ENCODE measurements around the gene IRF2BP1. TPM values are rescaled to one million over a fixed set of nuclear protein-coding genes. Genes with fewer than 3 reads are reported as not detected.

Gene IRF2BP1
- total RNA-seq, 1 experiment from 2014 or later = 24.7 TPM

DNA sequence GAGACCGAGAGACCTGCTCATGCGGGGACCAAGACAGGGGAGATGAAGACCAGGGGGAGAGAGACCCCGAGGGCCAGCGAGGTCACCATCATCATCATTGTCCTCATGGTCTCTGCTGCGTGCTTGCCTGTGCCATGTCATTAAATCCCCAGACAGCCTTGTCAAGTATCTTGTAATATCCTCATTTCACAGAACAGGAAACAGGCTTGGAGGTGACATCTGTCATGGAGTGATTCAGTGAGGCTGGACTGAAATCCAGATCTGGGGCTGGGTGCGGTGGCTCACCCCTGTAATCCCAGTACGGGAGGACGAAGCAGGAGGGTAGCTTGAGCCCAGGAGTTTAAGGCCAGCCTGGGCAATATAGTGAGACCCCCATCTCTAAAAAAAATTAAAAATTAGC, 34.5 kb upstream of the IRF2BP1 start:
- Histone ChIP-seq H3K79me2 (ENCODE audit: low read depth) (no peaks in the 10 kb centered on the region), H2AFZ (no peak overlapping the region), H3F3A (ENCODE audit: insufficient read depth, low read depth) (peaks cover 23% of the 10 kb centered on the region), H3K9me3 (ENCODE audit: insufficient read depth, low read depth) (no peaks in the 10 kb centered on the region), H3K36me3 (ENCODE audit: low read depth) (no peaks in the 10 kb centered on the region), H3K27ac (no peak overlapping the region), H3K4me2 (no peak overlapping the region), H3K27me3 (ENCODE audit: insufficient read depth, low read depth) (no peaks in the 10 kb centered on the region), H3K4me1 (replicated peaks; ENCODE audit: insufficient read depth) (peaks cover 12% of the 10 kb centered on the region), H3K9me2 (ENCODE audit: insufficient read depth) (no peaks in the 10 kb centered on the region), H4K20me1 (ENCODE audit: insufficient read depth) (no peaks in the 10 kb centered on the region), H3K4me3 (no peak overlapping the region)
- ChIA-PET POLR2A (ENCODE audit: unreplicated experiment) (no interaction called here), CTCF (interaction anchor here (0.7 kb wide), 1 partner anchor 67 kb away, joined by 5 read pairs; no protein-coding TSS in a partner anchor)
- no TSS peak for BruUV-seq (replicated peaks)
- TF ChIP-seq, protein P1, sequence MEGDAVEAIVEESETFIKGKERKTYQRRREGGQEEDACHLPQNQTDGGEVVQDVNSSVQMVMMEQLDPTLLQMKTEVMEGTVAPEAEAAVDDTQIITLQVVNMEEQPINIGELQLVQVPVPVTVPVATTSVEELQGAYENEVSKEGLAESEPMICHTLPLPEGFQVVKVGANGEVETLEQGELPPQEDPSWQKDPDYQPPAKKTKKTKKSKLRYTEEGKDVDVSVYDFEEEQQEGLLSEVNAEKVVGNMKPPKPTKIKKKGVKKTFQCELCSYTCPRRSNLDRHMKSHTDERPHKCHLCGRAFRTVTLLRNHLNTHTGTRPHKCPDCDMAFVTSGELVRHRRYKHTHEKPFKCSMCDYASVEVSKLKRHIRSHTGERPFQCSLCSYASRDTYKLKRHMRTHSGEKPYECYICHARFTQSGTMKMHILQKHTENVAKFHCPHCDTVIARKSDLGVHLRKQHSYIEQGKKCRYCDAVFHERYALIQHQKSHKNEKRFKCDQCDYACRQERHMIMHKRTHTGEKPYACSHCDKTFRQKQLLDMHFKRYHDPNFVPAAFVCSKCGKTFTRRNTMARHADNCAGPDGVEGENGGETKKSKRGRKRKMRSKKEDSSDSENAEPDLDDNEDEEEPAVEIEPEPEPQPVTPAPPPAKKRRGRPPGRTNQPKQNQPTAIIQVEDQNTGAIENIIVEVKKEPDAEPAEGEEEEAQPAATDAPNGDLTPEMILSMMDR (conservative IDR thresholded peaks at IDR 0.05) = no peak
- no peak for TF ChIP-seq EZH2 (IDR thresholded peaks at IDR 0.05; ENCODE audit: low read depth)
- DNase-seq = no peak
- intact Hi-C loops (cut with micrococcal nuclease; ENCODE audit: unreplicated experiment) = no loop called here

DNA sequence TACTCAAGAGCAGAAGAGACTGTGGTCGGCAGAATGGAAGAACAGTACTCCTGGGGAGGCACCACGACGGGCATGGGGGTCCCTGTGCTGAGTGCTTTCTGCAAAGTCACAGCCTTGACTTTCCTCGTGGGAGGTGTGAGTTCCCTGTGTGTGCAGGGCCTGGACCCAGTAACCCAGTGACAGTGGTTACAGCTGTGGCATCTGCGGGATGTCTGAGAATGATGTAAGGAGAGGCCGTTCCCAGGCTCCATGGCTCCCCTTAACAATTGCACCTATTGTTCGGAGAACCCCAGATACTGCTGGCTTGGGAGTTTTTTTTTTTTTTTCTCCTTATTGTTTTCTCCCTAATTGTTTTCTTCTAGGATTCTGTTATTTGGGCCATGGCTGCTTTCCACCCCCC, 33.7 kb upstream of the IRF2BP1 start:
- H3K9me2 ChIP-seq (ENCODE audit: insufficient read depth) = no peaks in the 10 kb centered on the region
- no peak overlapping the region for H3K4me3 ChIP-seq
- H3K27me3 ChIP-seq (ENCODE audit: insufficient read depth, low read depth) = no peaks in the 10 kb centered on the region
- no peak for DNase-seq
- H4K20me1 ChIP-seq (ENCODE audit: insufficient read depth) = no peaks in the 10 kb centered on the region
- no TSS peak for BruUV-seq (replicated peaks)
- H3K79me2 ChIP-seq (ENCODE audit: low read depth) = no peaks in the 10 kb centered on the region
- peaks cover 22% of the 10 kb centered on the region; the same call in 1 of the 2 replicates for H3F3A ChIP-seq (ENCODE audit: insufficient read depth, low read depth)
- H3K4me1 ChIP-seq (replicated peaks; ENCODE audit: insufficient read depth) = peaks cover 14% of the 10 kb centered on the region
- no peak overlapping the region for H2AFZ ChIP-seq
- no peak for TF ChIP-seq EZH2 (IDR thresholded peaks at IDR 0.05; ENCODE audit: low read depth)
- TF ChIP-seq, protein P1 (conservative IDR thresholded peaks at IDR 0.05) = no peak
- no peaks in the 10 kb centered on the region for H3K36me3 ChIP-seq (ENCODE audit: low read depth)
- POLR2A ChIA-PET (ENCODE audit: unreplicated experiment) = interaction anchor here (0.7 kb wide), 1 partner anchor 28 kb away, joined by 3 read pairs; no protein-coding TSS in a partner anchor
- H3K4me2 ChIP-seq = no peak overlapping the region
- no peak overlapping the region for H3K27ac ChIP-seq
- intact Hi-C loops (cut with micrococcal nuclease; ENCODE audit: unreplicated experiment) = no loop called here
- CTCF ChIA-PET = interaction anchor here (0.6 kb wide), 1 partner anchor 103 kb away, joined by 3 read pairs; no protein-coding TSS in a partner anchor
- H3K9me3 ChIP-seq (ENCODE audit: insufficient read depth, low read depth) = no peaks in the 10 kb centered on the region

DNA sequence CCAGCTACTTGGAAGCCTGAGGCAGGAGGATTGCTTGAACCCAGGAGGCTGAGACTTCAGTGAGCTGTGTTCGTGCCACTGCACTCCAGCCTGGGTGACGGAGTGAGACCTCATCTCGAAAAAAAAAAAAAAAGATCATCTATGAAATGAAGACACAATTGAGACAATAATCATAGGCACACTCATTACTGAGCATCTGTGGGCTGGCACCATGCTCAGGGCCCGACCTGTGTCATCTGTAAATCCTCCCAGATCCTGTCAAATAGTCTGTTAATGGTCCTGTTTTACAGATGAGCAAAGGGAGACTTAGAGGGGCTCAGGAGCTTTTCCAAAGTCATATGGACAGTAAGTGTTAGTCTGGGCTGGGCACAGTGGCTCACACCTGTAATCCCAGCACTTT, 32.8 kb upstream of the IRF2BP1 start:
- Histone ChIP-seq H3F3A (ENCODE audit: insufficient read depth, low read depth) (peaks cover 16% of the 10 kb centered on the region; the same call in 1 of the 2 replicates), H3K27ac (no peak overlapping the region), H3K4me3 (no peak overlapping the region), H3K4me1 (replicated peaks; ENCODE audit: insufficient read depth) (0 out of 2 replicates have a peak, but pooled peaks cover 9% of the 10 kb centered on the region), H3K4me2 (no peak overlapping the region), H3K79me2 (ENCODE audit: low read depth) (no peaks in the 10 kb centered on the region), H3K27me3 (ENCODE audit: insufficient read depth, low read depth) (no peaks in the 10 kb centered on the region), H3K9me2 (ENCODE audit: insufficient read depth) (no peaks in the 10 kb centered on the region), H3K36me3 (ENCODE audit: low read depth) (no peaks in the 10 kb centered on the region), H3K9me3 (ENCODE audit: insufficient read depth, low read depth) (no peaks in the 10 kb centered on the region), H4K20me1 (ENCODE audit: insufficient read depth) (no peaks in the 10 kb centered on the region), H2AFZ (no peak overlapping the region)
- intact Hi-C loops (cut with micrococcal nuclease; ENCODE audit: unreplicated experiment) = no loop called here
- CTCF ChIA-PET = no interaction called here
- POLR2A ChIA-PET (ENCODE audit: unreplicated experiment) = no interaction called here
- no peak for DNase-seq
- no TSS peak for BruUV-seq (replicated peaks)
- TF ChIP-seq, protein P1 (conservative IDR thresholded peaks at IDR 0.05) = no peak

Data from PC-9 (cell line).